MM.1S (cell line): ENCODE results near the gene LCP1.
A peak's percentile ranks its signal among the peaks of the same experiment; 100 is the strongest.

ENCODE experiments used
- DNase-seq: peaks from one replicate; pipeline ENCODE4 v3.0.0-alpha.2; 2015
- H2AFZ ChIP-seq: fragments of 300-600 bp; sonication (generic); 2 replicates; pipeline ENCODE4 v1.6.0; 2016; ENCODE audit warnings: antibody characterized with exemption, low read length
- H3F3A ChIP-seq: fragments of 300-600 bp; sonication (generic); 2 replicates; pipeline ENCODE4 v1.6.1; 2016; ENCODE audit warnings: mild to moderate bottlenecking, antibody characterized with exemption, low read length, moderate library complexity, mixed read lengths; ENCODE audit not compliant: insufficient read depth
- H3K27ac ChIP-seq: fragments of 300-600 bp; sonication (generic); 2 replicates; pipeline ENCODE4 v1.5.1; 2016; ENCODE audit warnings: mild to moderate bottlenecking, low read length
- H3K27me3 ChIP-seq: fragments of 300-600 bp; sonication (generic); replicated peaks from 2 replicates; pipeline ENCODE4 v1.6.0; 2016; ENCODE audit warnings: low read length; ENCODE audit not compliant: insufficient read depth
- H3K36me3 ChIP-seq: fragments of 300-600 bp; sonication (generic); replicated peaks from 2 replicates; pipeline ENCODE4 v1.6.1; 2016; ENCODE audit warnings: mild to moderate bottlenecking, low read length, mixed read lengths; ENCODE audit not compliant: insufficient read depth
- H3K4me1 ChIP-seq: fragments of 300-600 bp; sonication (generic); 2 replicates; pipeline ENCODE4 v1.6.1; 2016; ENCODE audit warnings: low read length, mixed read lengths
- H3K4me2 ChIP-seq: fragments of 300-600 bp; sonication (generic); 2 replicates; pipeline ENCODE4 v1.6.0; 2016; ENCODE audit warnings: low read depth, low read length
- H3K4me3 ChIP-seq: fragments of 300-600 bp; sonication (generic); 2 replicates; pipeline ENCODE4 v1.5.1; 2016; ENCODE audit warnings: low read length, mixed read lengths
- H3K79me2 ChIP-seq: fragments of 300-600 bp; sonication (generic); 2 replicates; pipeline ENCODE4 v1.6.1; 2016; ENCODE audit warnings: mixed run types, low read length, mixed read lengths
- H3K9ac ChIP-seq: fragments of 300-600 bp; sonication (generic); 2 replicates; pipeline ENCODE4 v1.6.1; 2016; ENCODE audit warnings: low read length, mixed read lengths
- H3K9me2 ChIP-seq: fragments of 300-600 bp; sonication (generic); replicated peaks from 2 replicates; pipeline ENCODE4 v1.6.1; 2016; ENCODE audit warnings: mild to moderate bottlenecking, low read length, mixed read lengths; ENCODE audit not compliant: insufficient read depth
- H3K9me3 ChIP-seq: fragments of 300-600 bp; sonication (generic); replicated peaks from 2 replicates; pipeline ENCODE4 v1.6.1; 2016; ENCODE audit warnings: mild to moderate bottlenecking, low read length, mixed read lengths; ENCODE audit not compliant: insufficient read depth
- H4K20me1 ChIP-seq: fragments of 300-600 bp; sonication (generic); 2 replicates; pipeline ENCODE4 v1.6.1; 2016; ENCODE audit warnings: mild to moderate bottlenecking, low read length, moderate library complexity, mixed read lengths; ENCODE audit not compliant: insufficient read depth
- CTCF ChIP-seq: fragments of 300-600 bp; sonication (generic); IDR thresholded peaks from 2 replicates; pipeline ENCODE4 v1.5.1; 2016; ENCODE audit warnings: antibody characterized with exemption, low read length, mixed read lengths
- EZH2 ChIP-seq: fragments of 300-600 bp; sonication (generic); optimal IDR thresholded peaks from 2 replicates; pipeline ENCODE3; 2017; ENCODE audit warnings: low read depth, mild to moderate bottlenecking, antibody characterized with exemption, low read length, mixed read lengths
- EZH2phosphoT487 ChIP-seq: fragments of 300-600 bp; sonication (generic); IDR thresholded peaks from 2 replicates; pipeline ENCODE4 v1.6.1; 2018; ENCODE audit warnings: antibody characterized with exemption, low read length

LCP1 gene

GRCh38 chr13:46207828-46208227, 25.9 kb upstream of the LCP1 start:
- H3K4me1 ChIP-seq: peaks cover 12% of the 10 kb centered on the region
- H3K27ac ChIP-seq: no peak overlapping the region
- TF ChIP-seq CTCF (no peak), EZH2phosphoT487 (no peak), EZH2 (no peak)
- no peak for DNase-seq
- peaks cover 10% of the 10 kb centered on the region; the same call in 1 of the 2 replicates for H3F3A ChIP-seq
- H4K20me1 ChIP-seq: no peaks in the 10 kb centered on the region
- H3K9me2 ChIP-seq: no peaks in the 10 kb centered on the region
- peaks cover 10% of the 10 kb centered on the region; the same call in 1 of the 2 replicates for H3K79me2 ChIP-seq
- no peaks in the 10 kb centered on the region for H3K36me3 ChIP-seq
- no peak overlapping the region for H2AFZ ChIP-seq
- H3K9me3 ChIP-seq: no peaks in the 10 kb centered on the region
- no peak overlapping the region for H3K4me3 ChIP-seq
- no peak overlapping the region for H3K9ac ChIP-seq
- no peak overlapping the region for H3K4me2 ChIP-seq
- H3K27me3 ChIP-seq: no peaks in the 10 kb centered on the region

GRCh38 chr13:46206143-46206542, 24.2 kb upstream of the LCP1 start:
- no peak overlapping the region for H3K27ac ChIP-seq
- H2AFZ ChIP-seq: no peak overlapping the region
- no peaks in the 10 kb centered on the region for H4K20me1 ChIP-seq
- peaks cover 23% of the 10 kb centered on the region for H3K4me1 ChIP-seq
- H3F3A ChIP-seq: peaks cover 18% of the 10 kb centered on the region
- no peaks in the 10 kb centered on the region for H3K36me3 ChIP-seq
- H3K27me3 ChIP-seq: no peaks in the 10 kb centered on the region
- DNase-seq: no peak
- H3K4me2 ChIP-seq: no peak overlapping the region
- peaks cover 10% of the 10 kb centered on the region; the same call in 1 of the 2 replicates for H3K79me2 ChIP-seq
- TF ChIP-seq CTCF (no peak), EZH2phosphoT487 (no peak), EZH2 (no peak)
- no peak overlapping the region for H3K9ac ChIP-seq
- no peaks in the 10 kb centered on the region for H3K9me3 ChIP-seq
- H3K4me3 ChIP-seq: no peak overlapping the region
- H3K9me2 ChIP-seq: no peaks in the 10 kb centered on the region

GRCh38 chr13:46202966-46203365, 21.0 kb upstream of the LCP1 start:
- peaks cover 15% of the 10 kb centered on the region for H3F3A ChIP-seq
- no peaks in the 10 kb centered on the region for H3K36me3 ChIP-seq
- H3K4me1 ChIP-seq: peaks cover 31% of the 10 kb centered on the region
- H3K79me2 ChIP-seq: no peaks in the 10 kb centered on the region
- TF ChIP-seq EZH2phosphoT487 (no peak), CTCF (no peak), EZH2 (no peak)
- H3K9me2 ChIP-seq: no peaks in the 10 kb centered on the region
- DNase-seq: no peak
- H3K4me2 ChIP-seq: peak overlapping the region; percentile 59; the same call in 1 of the 2 replicates
- H3K27me3 ChIP-seq: no peaks in the 10 kb centered on the region
- no peak overlapping the region for H2AFZ ChIP-seq
- H3K4me3 ChIP-seq: no peak overlapping the region
- no peak overlapping the region for H3K9ac ChIP-seq
- no peaks in the 10 kb centered on the region for H3K9me3 ChIP-seq
- peak overlapping the region; percentile 79; the same call in 1 of the 2 replicates for H3K27ac ChIP-seq
- H4K20me1 ChIP-seq: no peaks in the 10 kb centered on the region
